Measurements from ENCODE around the gene CXADR. TPM values are rescaled to one million over a fixed set of nuclear protein-coding genes. Genes with fewer than 3 reads are reported as not detected.
"Not testable (repeated sequence)": the region's sequence is repeated elsewhere in the genome, so short reads cannot be mapped to it uniquely, and the experiment has no call there.

The CXADR gene
- total RNA-seq, 2 donors from 2014 or later = 0.28 TPM; not detected in 1

DNA sequence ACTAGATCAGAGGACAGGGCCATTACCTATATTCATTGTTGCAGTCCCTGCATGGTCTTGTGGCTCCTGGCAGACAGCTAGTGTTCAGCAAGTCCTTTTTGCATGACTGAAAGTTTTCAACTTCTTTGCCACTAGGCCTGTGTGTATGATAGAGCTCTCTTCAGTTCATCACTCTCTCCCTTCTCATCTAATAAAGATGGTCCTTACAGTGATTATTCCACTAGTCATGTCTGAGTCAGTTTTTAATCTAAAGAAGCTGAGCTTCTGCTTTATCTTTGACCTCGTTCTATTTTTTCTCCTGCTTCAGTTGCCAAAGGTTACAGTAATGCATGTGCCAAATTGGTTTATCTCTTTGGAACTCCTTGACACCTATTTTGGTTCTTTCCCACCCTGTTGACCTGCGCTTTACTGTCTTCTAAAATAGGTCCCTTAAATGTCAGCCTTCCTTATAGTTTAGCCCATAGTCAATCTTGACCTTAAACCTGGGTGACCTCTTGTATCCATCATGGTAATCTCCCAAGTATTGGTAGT lies 6.4 kb downstream of the CXADR start:
- Histone ChIP-seq H3K4me3 (no peak overlapping the region), H3K4me1 (ENCODE audit: control insufficient read depth in 1 of 2, low read depth in 2 of 2) (peaks cover 0 to under 1% of the 10 kb centered on the region in 2 donors), H3K27me3 (replicated peaks; ENCODE audit: insufficient read depth) (no peaks in the 10 kb centered on the region), H3K36me3 (no peaks in the 10 kb centered on the region), H3K27ac (no peak overlapping the region), H3K9me3 (no peaks in the 10 kb centered on the region)
- ATAC-seq (ENCODE audit: insufficient number of reproducible peaks, low FRiP score, low read depth) (no peak), DNase-seq (ENCODE audit: low spot score) (no peak)
- TF ChIP-seq, protein P1, sequence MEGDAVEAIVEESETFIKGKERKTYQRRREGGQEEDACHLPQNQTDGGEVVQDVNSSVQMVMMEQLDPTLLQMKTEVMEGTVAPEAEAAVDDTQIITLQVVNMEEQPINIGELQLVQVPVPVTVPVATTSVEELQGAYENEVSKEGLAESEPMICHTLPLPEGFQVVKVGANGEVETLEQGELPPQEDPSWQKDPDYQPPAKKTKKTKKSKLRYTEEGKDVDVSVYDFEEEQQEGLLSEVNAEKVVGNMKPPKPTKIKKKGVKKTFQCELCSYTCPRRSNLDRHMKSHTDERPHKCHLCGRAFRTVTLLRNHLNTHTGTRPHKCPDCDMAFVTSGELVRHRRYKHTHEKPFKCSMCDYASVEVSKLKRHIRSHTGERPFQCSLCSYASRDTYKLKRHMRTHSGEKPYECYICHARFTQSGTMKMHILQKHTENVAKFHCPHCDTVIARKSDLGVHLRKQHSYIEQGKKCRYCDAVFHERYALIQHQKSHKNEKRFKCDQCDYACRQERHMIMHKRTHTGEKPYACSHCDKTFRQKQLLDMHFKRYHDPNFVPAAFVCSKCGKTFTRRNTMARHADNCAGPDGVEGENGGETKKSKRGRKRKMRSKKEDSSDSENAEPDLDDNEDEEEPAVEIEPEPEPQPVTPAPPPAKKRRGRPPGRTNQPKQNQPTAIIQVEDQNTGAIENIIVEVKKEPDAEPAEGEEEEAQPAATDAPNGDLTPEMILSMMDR (IDR thresholded peaks at IDR 0.05) = no peak

DNA sequence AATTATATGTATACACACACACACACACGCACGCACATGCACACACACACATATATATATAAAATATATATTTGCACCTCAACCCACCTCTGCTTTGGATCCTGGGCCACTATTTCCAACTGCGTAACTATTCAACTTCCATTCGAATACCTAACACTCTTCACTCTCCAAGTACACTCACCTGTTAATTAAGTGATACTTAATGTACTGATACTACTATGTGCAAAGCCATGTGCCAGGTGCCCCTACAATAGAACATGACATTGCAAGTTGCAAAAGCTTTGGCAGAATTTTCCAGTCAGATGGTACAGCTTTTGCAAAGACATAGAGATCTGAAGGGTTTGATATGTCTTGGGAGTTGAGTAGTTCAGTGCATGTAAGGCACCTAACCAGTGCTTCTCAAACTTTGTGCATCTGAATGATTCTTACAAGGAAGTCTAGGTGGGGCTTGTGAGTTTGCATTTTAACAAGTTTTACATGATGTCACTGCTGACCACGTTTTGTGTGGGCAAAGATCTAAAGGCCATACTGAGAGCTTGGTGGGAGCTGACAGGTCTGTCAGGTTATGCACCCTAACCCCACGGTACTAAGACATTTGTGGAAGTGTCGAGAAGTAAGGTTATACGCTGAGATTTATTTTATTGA lies 7.2 kb downstream of the CXADR start:
- Histone ChIP-seq H3K36me3 (no peaks in the 10 kb centered on the region), H3K27ac (no peak overlapping the region), H3K4me1 (ENCODE audit: control insufficient read depth in 1 of 2, low read depth in 2 of 2) (no peaks in the 10 kb centered on the region), H3K4me3 (no peak overlapping the region), H3K9me3 (no peaks in the 10 kb centered on the region), H3K27me3 (replicated peaks; ENCODE audit: insufficient read depth) (no peaks in the 10 kb centered on the region)
- no peak for ATAC-seq (ENCODE audit: insufficient number of reproducible peaks, low FRiP score, low read depth)
- DNase-seq (ENCODE audit: low spot score) = no peak
- TF ChIP-seq, protein P1 (IDR thresholded peaks at IDR 0.05) = no peak

DNA sequence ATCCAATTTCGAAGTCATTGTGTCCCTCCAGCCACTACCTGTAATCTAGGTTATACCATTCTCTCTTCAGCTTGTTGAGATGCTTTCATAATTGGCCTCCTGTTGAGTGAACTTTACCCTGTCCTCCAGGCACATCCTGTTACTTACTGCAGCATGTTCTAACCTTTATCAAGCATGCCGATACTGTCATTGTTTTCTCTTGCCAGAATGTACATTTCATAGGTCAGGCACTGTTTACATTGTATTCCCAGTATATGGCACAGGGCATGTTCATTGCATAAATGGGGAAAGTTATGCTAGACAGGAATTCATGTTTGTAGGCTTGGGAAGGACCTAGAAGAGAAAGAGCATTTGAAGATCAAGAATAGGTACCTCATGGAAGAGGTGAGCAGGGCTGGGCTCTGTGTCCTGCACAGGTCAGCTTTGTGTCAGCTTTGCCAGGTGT lies 10.2 kb downstream of the CXADR start:
- Histone ChIP-seq H3K4me1 (ENCODE audit: control insufficient read depth in 1 of 2, low read depth in 2 of 2) (no peaks in the 10 kb centered on the region), H3K4me3 (no peak overlapping the region), H3K9me3 (no peaks in the 10 kb centered on the region), H3K36me3 (no peaks in the 10 kb centered on the region), H3K27me3 (replicated peaks; ENCODE audit: insufficient read depth) (no peaks in the 10 kb centered on the region), H3K27ac (no peak overlapping the region)
- ATAC-seq (ENCODE audit: insufficient number of reproducible peaks, low FRiP score, low read depth) (no peak), DNase-seq (ENCODE audit: low spot score) (no peak)
- TF ChIP-seq, protein P1 (IDR thresholded peaks at IDR 0.05) = no peak

DNA sequence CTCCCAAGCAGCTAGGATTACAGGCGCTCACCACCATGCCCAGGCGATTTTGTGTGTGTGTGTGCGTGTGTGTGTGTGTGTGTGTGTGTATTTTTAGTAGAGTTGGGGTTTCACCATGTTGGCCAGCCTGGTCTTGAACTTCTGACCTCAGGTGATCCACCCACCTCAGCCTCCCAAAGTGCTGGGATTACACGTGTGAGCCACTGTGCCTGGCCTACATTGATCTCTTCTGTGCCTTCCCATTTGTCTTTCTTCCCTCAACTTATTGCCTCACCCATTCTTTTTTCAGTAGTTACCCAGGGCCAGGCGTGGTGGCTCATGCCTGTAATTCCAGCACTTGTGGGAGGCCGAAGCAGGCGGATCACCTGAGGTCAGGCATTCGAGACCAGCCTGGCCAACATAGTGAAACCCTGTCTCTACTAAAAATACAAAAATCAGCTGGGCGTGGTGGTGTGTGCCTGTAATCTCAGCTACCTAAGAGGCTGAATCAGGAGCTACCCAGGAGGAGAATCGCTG lies 11.2 kb downstream of the CXADR start:
- not testable (repeated sequence) for H3K36me3 ChIP-seq; ATAC-seq (ENCODE audit: insufficient number of reproducible peaks, low FRiP score, low read depth); H3K27me3 ChIP-seq (replicated peaks; ENCODE audit: insufficient read depth); H3K27ac ChIP-seq; H3K4me3 ChIP-seq; H3K4me1 ChIP-seq (ENCODE audit: control insufficient read depth in 1 of 2, low read depth in 2 of 2); H3K9me3 ChIP-seq; DNase-seq (ENCODE audit: low spot score)

DNA sequence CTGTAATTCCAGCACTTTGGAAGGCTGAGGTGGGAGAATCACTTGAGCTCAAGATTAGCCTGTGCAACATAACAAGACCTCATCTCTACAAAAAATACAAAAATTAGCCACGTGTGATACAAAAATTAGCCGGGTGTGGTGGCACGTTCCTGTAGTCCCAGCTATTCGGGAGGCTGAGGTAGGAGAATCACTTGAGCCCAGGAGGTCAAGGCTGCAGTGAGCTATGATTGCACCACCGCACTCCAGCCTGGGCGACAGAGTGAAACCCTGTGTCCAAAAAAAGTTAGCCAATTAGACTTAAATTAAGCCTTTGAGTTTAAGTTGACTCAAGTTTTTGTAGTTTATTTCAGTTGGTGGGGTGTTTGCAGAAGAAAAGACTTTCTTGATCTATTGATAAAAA lies 11.8 kb downstream of the CXADR start:
- Histone ChIP-seq H3K9me3 (no peaks in the 10 kb centered on the region), H3K27me3 (replicated peaks; ENCODE audit: insufficient read depth) (no peaks in the 10 kb centered on the region), H3K4me1 (ENCODE audit: control insufficient read depth in 1 of 2, low read depth in 2 of 2) (no peaks in the 10 kb centered on the region), H3K4me3 (no peak overlapping the region), H3K27ac (no peak overlapping the region), H3K36me3 (no peaks in the 10 kb centered on the region)
- DNase-seq (ENCODE audit: low spot score) = no peak
- TF ChIP-seq, protein P1 (IDR thresholded peaks at IDR 0.05) = no peak
- no peak for ATAC-seq (ENCODE audit: insufficient number of reproducible peaks, low FRiP score, low read depth)

Measured in thoracic aorta (tissue), 2 donors.